HepG2 (cell line): Measurements from ENCODE around the gene RHBDL1. TPM values are rescaled to one million over a fixed set of nuclear protein-coding genes. Genes with fewer than 3 reads are reported as not detected.

Experiments
- AKAP8 ChIP-seq: sonication (generic); formaldehyde crosslinking; IDR thresholded peaks from 2 replicates; pipeline ENCODE4 v1.5.1; 2020; ENCODE audit warnings: mild to moderate bottlenecking, missing genetic modification reagents
- ARNTL ChIP-seq: sonication (generic); formaldehyde crosslinking; IDR thresholded peaks from 2 replicates; pipeline ENCODE4 v1.4.0; 2020; ENCODE audit warnings: mild to moderate bottlenecking, missing genetic modification reagents
- FOXA1 ChIP-seq, 2 experiments: fragments of 450-650 bp in 1 of 2; sonication (generic) in 1 of 2; formaldehyde crosslinking in 1 of 2; IDR thresholded peaks; 2 replicates each; pipeline versions ENCODE4 v1.4.0 to v1.6.1; 2016 to 2020; ENCODE audit warnings: missing genetic modification reagents in 1 of 2
- GABPA ChIP-seq, 2 experiments: IDR thresholded peaks; 2 replicates each; pipeline ENCODE4 v1.6.1; 2011 to 2016; ENCODE audit warnings: low read depth in 2 of 2, low read length in 1 of 2, missing biosample characterization in 1 of 2, missing genetic modification characterization in 1 of 2
- IKZF5 ChIP-seq: IDR thresholded peaks from 2 replicates; pipeline ENCODE4 v1.6.1; 2018; ENCODE audit warnings: missing genetic modification reagents, mild to moderate bottlenecking, missing compliant biosample characterization
- KLF11 ChIP-seq: IDR thresholded peaks from 2 replicates; pipeline ENCODE4 v1.6.1; 2016; ENCODE audit warnings: missing compliant biosample characterization
- MED1 ChIP-seq: sonication (generic); formaldehyde crosslinking; IDR thresholded peaks from 2 replicates; pipeline ENCODE4 v1.4.0; 2020; ENCODE audit warnings: missing genetic modification reagents
- NFIC ChIP-seq: IDR thresholded peaks from 2 replicates; pipeline ENCODE4 v1.6.1; 2012; ENCODE audit warnings: mild to moderate bottlenecking, low read length, inconsistent platforms
- NONO ChIP-seq, 2 experiments: fragments of 450-650 bp in 1 of 2; sonication (generic) in 1 of 2; formaldehyde crosslinking in 1 of 2; IDR thresholded peaks in 1 of 2; conservative IDR thresholded peaks in 1 of 2; 2 replicates each; pipeline versions ENCODE4 v1.6.1 to v1.8.0; 2017 to 2022; ENCODE audit warnings: mild to moderate bottlenecking in 1 of 2, missing genetic modification reagents in 1 of 2, moderate library complexity in 1 of 2
- PATZ1 ChIP-seq: sonication (generic); formaldehyde crosslinking; IDR thresholded peaks from 2 replicates; pipeline ENCODE4 v1.4.0; 2020; ENCODE audit warnings: missing genetic modification reagents
- RARA ChIP-seq: IDR thresholded peaks from 2 replicates; pipeline ENCODE4 v1.6.1; 2016; ENCODE audit warnings: missing genetic modification reagents, missing compliant biosample characterization
- STAG1 ChIP-seq: sonication (generic); formaldehyde crosslinking; IDR thresholded peaks from 2 replicates; pipeline ENCODE4 v1.4.0; 2020; ENCODE audit warnings: missing genetic modification reagents
- TEF ChIP-seq: sonication (generic); formaldehyde crosslinking; IDR thresholded peaks from 2 replicates; pipeline ENCODE4 v1.5.0; 2020; ENCODE audit warnings: missing genetic modification reagents
- TFAP4 ChIP-seq: sonication (generic); IDR thresholded peaks from 2 replicates; pipeline ENCODE4 v1.6.1; 2016; ENCODE audit warnings: low read depth, borderline replicate concordance
- XBP1 ChIP-seq: sonication (generic); formaldehyde crosslinking; IDR thresholded peaks from 2 replicates; pipeline ENCODE4 v1.5.0; 2020; ENCODE audit warnings: missing genetic modification reagents
- ZNF44 ChIP-seq: sonication (generic); formaldehyde crosslinking; IDR thresholded peaks from 2 replicates; pipeline ENCODE4 v1.5.1; 2020; ENCODE audit warnings: mild to moderate bottlenecking, missing genetic modification reagents
- ZNF543 ChIP-seq: sonication (generic); formaldehyde crosslinking; IDR thresholded peaks from 2 replicates; pipeline ENCODE4 v1.4.0; 2020; ENCODE audit warnings: mild to moderate bottlenecking, missing genetic modification reagents
- ZNF558 ChIP-seq: sonication (generic); formaldehyde crosslinking; IDR thresholded peaks from 2 replicates; pipeline ENCODE4 v1.9.0; 2022; ENCODE audit warnings: mild to moderate bottlenecking, missing genetic modification reagents, borderline replicate concordance
- ZNF660 ChIP-seq: sonication (generic); formaldehyde crosslinking; IDR thresholded peaks from 2 replicates; pipeline ENCODE4 v1.5.1; 2020; ENCODE audit warnings: mild to moderate bottlenecking, low read depth, missing genetic modification reagents, borderline replicate concordance
- polyA plus RNA-seq, 8 experiments: library from polyadenylated mRNA; depleted of rRNA in 3 of 8; stranded (reverse) in 7 of 8; unstranded in 1 of 8; fragments of >200 nt; fragmentation: Illumina TruSeq in 4 of 8; extraction: Trizol in 4 of 8; gene quantifications; 2 replicates each; pipeline versions ENCODE4 v1.2.1 to v1.2.3, GENCODE V29; 2011 to 2016; ENCODE audit warnings: low read depth in 4 of 8, missing spikeins in 1 of 8, mixed read lengths in 1 of 8; ENCODE audit not compliant: insufficient read depth in 1 of 8
- total RNA-seq, 5 experiments: library from RNA; depleted of rRNA; stranded (reverse); fragments of >200 nt; fragmentation: Illumina TruSeq; extraction: Trizol; gene quantifications; 2 replicates each; pipeline ENCODE4 v1.2.3, GENCODE V29; 2016; ENCODE audit warnings: low read depth in 1 of 5

RHBDL1 gene
- total and polyA plus RNA-seq, 2 of the 13 experiments (the other 11 are each of a cell fraction or from before 2014, with no cell fraction given): 1.8 to 3.8 TPM

GRCh38 chr16:719815-720446 is 44.5 kb downstream of the RHBDL1 start (continued):
- TF ChIP-seq NONO (IDR thresholded peaks at IDR 0.05): no peak
- 0 out of 2 replicates have a peak, but pooled peaks have one; percentile 5 for TF ChIP-seq NONO (CRISPR knock-in tag; conservative IDR thresholded peaks at IDR 0.05)
- no peak for TF ChIP-seq NFIC
- no peak for TF ChIP-seq ZNF44 (CRISPR knock-in tag)
- TF ChIP-seq AKAP8: peak; percentile 34; the same call in 1 of the 2 replicates
- no peak for TF ChIP-seq ZNF543 (CRISPR knock-in tag)
- no peak for TF ChIP-seq TFAP4
- TF ChIP-seq PATZ1 (CRISPR knock-in tag): peak; percentile 97
- no peak for TF ChIP-seq TEF (CRISPR knock-in tag)
- no peak for TF ChIP-seq FOXA1 (IDR thresholded peaks at IDR 0.05)
- TF ChIP-seq FOXA1 (CRISPR knock-in tag; IDR thresholded peaks at IDR 0.05): peak; percentile 60
- TF ChIP-seq ZNF660 (CRISPR knock-in tag): no peak
- no peak for TF ChIP-seq GABPA (IDR thresholded peaks at IDR 0.05; ENCODE audit: low read depth, low read length)
- 0 out of 2 replicates have a peak, but pooled peaks have one; percentile 5 for TF ChIP-seq GABPA (CRISPR knock-in tag; IDR thresholded peaks at IDR 0.05; ENCODE audit: low read depth)
- TF ChIP-seq RARA (CRISPR knock-in tag): 0 out of 2 replicates have a peak, but pooled peaks have one; percentile 22
- TF ChIP-seq XBP1 (CRISPR knock-in tag): no peak
- TF ChIP-seq ARNTL (CRISPR knock-in tag): no peak
- TF ChIP-seq KLF11 (CRISPR knock-in tag): no peak
- 0 out of 2 replicates have a peak, but pooled peaks have one; percentile 2 for TF ChIP-seq IKZF5 (CRISPR knock-in tag)
- 0 out of 2 replicates have a peak, but pooled peaks have one; percentile 27 for TF ChIP-seq MED1
- 0 out of 2 replicates have a peak, but pooled peaks have one; percentile 34 for TF ChIP-seq ZNF558 (CRISPR knock-in tag)
- 0 out of 2 replicates have a peak, but pooled peaks have one; percentile 17 for TF ChIP-seq STAG1 (CRISPR knock-in tag)
- TF ChIP-seq, all 625 proteins: peak for 27
